Measurements from ENCODE around the gene VSTM2B.

The VSTM2B gene

GRCh38 chr19:29569038-29569911, 43.5 kb downstream of the VSTM2B start:
- no peak for DNase-seq

- no peak for DNase-seq
Measured at GRCh38 chr19:29571181-29571580, 45.4 kb downstream of the VSTM2B start.

GRCh38 chr19:29573486-29573885, 47.7 kb downstream of the VSTM2B start:
- DNase-seq, result no peak

GRCh38 chr19:29574510-29574909, 48.7 kb downstream of the VSTM2B start:
- no peak for DNase-seq

- no peak for DNase-seq
Measured at GRCh38 chr19:29576046-29576606, 50.3 kb downstream of the VSTM2B start.

GRCh38 chr19:29576761-29577648, 51.2 kb downstream of the VSTM2B start:
- no peak for DNase-seq

GRCh38 chr19:29577649-29577963, 51.8 kb downstream of the VSTM2B start:
- no peak for DNase-seq

GRCh38 chr19:29578349-29578748, 52.6 kb downstream of the VSTM2B start:
- DNase-seq, result no peak

GRCh38 chr19:29579308-29579910, 53.6 kb downstream of the VSTM2B start:
- DNase-seq, result no peak

- no peak for DNase-seq
Measured at GRCh38 chr19:29581398-29581797, 55.6 kb downstream of the VSTM2B start.

- no peak for DNase-seq
Measured at GRCh38 chr19:29583196-29583999, 57.6 kb downstream of the VSTM2B start.

GRCh38 chr19:29586401-29586800, 60.6 kb downstream of the VSTM2B start:
- DNase-seq, result no peak

GRCh38 chr19:29587059-29587458, 61.3 kb downstream of the VSTM2B start:
- no peak for DNase-seq

GRCh38 chr19:29587518-29587986, 61.8 kb downstream of the VSTM2B start:
- DNase-seq, result no peak

GRCh38 chr19:29588095-29588494, 62.3 kb downstream of the VSTM2B start:
- no peak for DNase-seq

- no peak for DNase-seq
Measured at GRCh38 chr19:29590278-29590677, 64.5 kb downstream of the VSTM2B start.

GRCh38 chr19:29591670-29592069, 65.9 kb downstream of the VSTM2B start:
- DNase-seq, result no peak

- DNase-seq, result no peak
Measured at GRCh38 chr19:29593869-29594268, 68.1 kb downstream of the VSTM2B start.

- DNase-seq, result no peak
Measured at GRCh38 chr19:29596080-29596727, 70.4 kb downstream of the VSTM2B start.

GRCh38 chr19:29596885-29597525, 71.2 kb downstream of the VSTM2B start:
- DNase-seq, result peak; percentile 29

- DNase-seq, result no peak
Measured at GRCh38 chr19:29598036-29598435, 72.2 kb downstream of the VSTM2B start.
